Panc1 (cell line): ENCODE results near the gene RFC1. TPM values are rescaled to one million over a fixed set of nuclear protein-coding genes. Genes with fewer than 3 reads are reported as not detected.

Experiments
- ATAC-seq: fragments of 200-7000 bp; cut with Tn5 transposase; 2 replicates; pipeline ENCODE4 v1.9.1; 2020; ENCODE audit warnings: mild to moderate bottlenecking, moderate library complexity
- BruUV-seq: library from RNA; stranded (reverse); fragments of 400-500 nt; replicated peaks from 2 replicates; lab custom pipeline; 2021; lab: Mats Ljungman, UMichigan
- CTCF ChIA-PET: fragments of 300-600 bp; sonication (Branson Sonifier 250); formaldehyde crosslinking; loops from one replicate; lab custom pipeline; 2022; ENCODE audit warnings: antibody characterized with exemption; lab: Charles Lee
- POLR2A ChIA-PET: fragments of 300-600 bp; sonication (Branson Sonifier 250); formaldehyde crosslinking; loops from one replicate; lab custom pipeline; 2022; ENCODE audit warnings: antibody characterized with exemption; lab: Charles Lee
- DNase-seq: peaks from one replicate; pipeline ENCODE4 v3.0.0-alpha.2; 2010; ENCODE audit warnings: low read depth, low spot score
- H3K27ac ChIP-seq: 2 replicates; pipeline ENCODE4 v1.5.1; 2011; ENCODE audit warnings: mild to moderate bottlenecking, low read length, inconsistent platforms
- H3K27me3 ChIP-seq: fragments of 200-500 bp; sonication (Bioruptor generic); 2 replicates; pipeline ENCODE4 v1.6.0; 2014; ENCODE audit warnings: low read length, inconsistent platforms; ENCODE audit not compliant: control insufficient read depth, insufficient read depth
- H3K36me3 ChIP-seq: fragments of 200-500 bp; sonication (Bioruptor generic); 2 replicates; pipeline ENCODE4 v1.5.1; 2014; ENCODE audit warnings: inconsistent platforms, mild to moderate bottlenecking, low read length, moderate library complexity; ENCODE audit not compliant: control insufficient read depth, insufficient read depth
- H3K4me1 ChIP-seq: 2 replicates; pipeline ENCODE4 v1.5.1; 2011; ENCODE audit warnings: inconsistent platforms, mild to moderate bottlenecking, low read length, moderate library complexity; ENCODE audit not compliant: control insufficient read depth, insufficient read depth
- H3K4me3 ChIP-seq, 2 experiments: 2 replicates each; pipeline ENCODE4 v1.5.1; 2011 to 2012; ENCODE audit warnings: low read depth in 2 of 2, low read length in 2 of 2, mild to moderate bottlenecking in 2 of 2, inconsistent platforms in 1 of 2, moderate library complexity in 1 of 2
- H3K9me3 ChIP-seq: fragments of 200-500 bp; sonication (Bioruptor generic); 2 replicates; pipeline ENCODE4 v1.5.1; 2014; ENCODE audit warnings: low read depth, mild to moderate bottlenecking, inconsistent platforms, low read length, moderate library complexity; ENCODE audit not compliant: control insufficient read depth, insufficient read depth
- POLR2AphosphoS5 ChIP-seq: IDR thresholded peaks from 2 replicates; pipeline ENCODE4 v1.6.1; 2012; ENCODE audit warnings: mild to moderate bottlenecking, low read depth, low read length, moderate library complexity
- SIN3A ChIP-seq: IDR thresholded peaks from 2 replicates; pipeline ENCODE4 v1.6.1; 2012; ENCODE audit warnings: low read depth, mild to moderate bottlenecking, low read length, moderate library complexity, borderline replicate concordance; ENCODE audit not compliant: insufficient read depth
- TCF7L2 ChIP-seq: IDR thresholded peaks from 2 replicates; pipeline ENCODE4 v1.6.1; 2011; ENCODE audit warnings: mild to moderate bottlenecking, low read depth, low read length, inconsistent platforms
- in situ Hi-C: cut with HindIII; loops from 2 replicates; pipeline ENCODE4 v1.10.0; 2016; ENCODE audit warnings: low sequenced_read_pairs, low pct_unique_long_range_greater_than_20kb
- intact Hi-C: fragments of 100-400 bp; cut with micrococcal nuclease; formaldehyde crosslinking; loops from one replicate; pipeline ENCODE4 v1.10.0; 2022; ENCODE audit not compliant: unreplicated experiment
- total RNA-seq: library from RNA; stranded (reverse); gene quantifications from one replicate; pipeline ENCODE4 v1.2.1, GENCODE V29; 2021; ENCODE audit not compliant: unreplicated experiment
- TF ChIP-seq, protein P1 (sequence below), 2 experiments: IDR thresholded peaks; 2 replicates each; pipeline ENCODE4 v1.6.1; 2011 to 2012; ENCODE audit warnings: low read depth in 2 of 2, control low read depth in 1 of 2, low read length in 1 of 2, mild to moderate bottlenecking in 1 of 2, moderate library complexity in 1 of 2; ENCODE audit not compliant: insufficient read depth in 1 of 2
- TF ChIP-seq, protein P2 (sequence below): fragments of 450-650 bp; IDR thresholded peaks from 2 replicates; pipeline ENCODE4 v1.5.1; 2017; ENCODE audit warnings: mild to moderate bottlenecking

The RFC1 gene
- total RNA-seq, 1 experiment from 2014 or later, result 34.4 TPM

DNA sequence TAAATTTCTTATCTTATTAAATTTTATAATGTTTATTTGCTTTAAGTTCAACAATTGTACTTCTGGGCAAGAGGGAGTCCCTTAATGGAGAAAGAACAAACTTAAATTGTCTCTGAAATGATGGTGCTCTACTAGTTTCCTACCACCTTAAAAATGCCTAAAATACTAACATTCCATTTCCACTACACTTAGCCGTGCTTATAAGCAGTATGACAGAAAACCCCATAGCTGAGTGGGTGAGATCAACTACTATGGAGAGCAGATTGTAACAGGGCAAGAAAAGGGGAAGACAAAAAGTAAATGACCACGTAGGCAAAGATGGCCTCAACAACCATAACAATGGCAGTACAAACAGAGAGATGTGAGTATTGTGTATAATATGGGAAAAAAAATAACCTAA, 35.0 kb downstream of the RFC1 start:
- H3K4me3 ChIP-seq, result no peak overlapping the region
- in situ Hi-C loops (no loop called here), intact Hi-C loops (no loop called here)
- H3K27ac ChIP-seq, result no peak overlapping the region
- ATAC-seq (no peak), DNase-seq (no peak)
- no peaks in the 10 kb centered on the region for H3K27me3 ChIP-seq
- no TSS peak for BruUV-seq
- ChIA-PET POLR2A (no interaction called here), CTCF (no interaction called here)
- H3K4me1 ChIP-seq, result no peaks in the 10 kb centered on the region
- H3K36me3 ChIP-seq, result no peaks in the 10 kb centered on the region
- no peaks in the 10 kb centered on the region for H3K9me3 ChIP-seq
- no peak for TF ChIP-seq SIN3A
- TF ChIP-seq, protein P1, sequence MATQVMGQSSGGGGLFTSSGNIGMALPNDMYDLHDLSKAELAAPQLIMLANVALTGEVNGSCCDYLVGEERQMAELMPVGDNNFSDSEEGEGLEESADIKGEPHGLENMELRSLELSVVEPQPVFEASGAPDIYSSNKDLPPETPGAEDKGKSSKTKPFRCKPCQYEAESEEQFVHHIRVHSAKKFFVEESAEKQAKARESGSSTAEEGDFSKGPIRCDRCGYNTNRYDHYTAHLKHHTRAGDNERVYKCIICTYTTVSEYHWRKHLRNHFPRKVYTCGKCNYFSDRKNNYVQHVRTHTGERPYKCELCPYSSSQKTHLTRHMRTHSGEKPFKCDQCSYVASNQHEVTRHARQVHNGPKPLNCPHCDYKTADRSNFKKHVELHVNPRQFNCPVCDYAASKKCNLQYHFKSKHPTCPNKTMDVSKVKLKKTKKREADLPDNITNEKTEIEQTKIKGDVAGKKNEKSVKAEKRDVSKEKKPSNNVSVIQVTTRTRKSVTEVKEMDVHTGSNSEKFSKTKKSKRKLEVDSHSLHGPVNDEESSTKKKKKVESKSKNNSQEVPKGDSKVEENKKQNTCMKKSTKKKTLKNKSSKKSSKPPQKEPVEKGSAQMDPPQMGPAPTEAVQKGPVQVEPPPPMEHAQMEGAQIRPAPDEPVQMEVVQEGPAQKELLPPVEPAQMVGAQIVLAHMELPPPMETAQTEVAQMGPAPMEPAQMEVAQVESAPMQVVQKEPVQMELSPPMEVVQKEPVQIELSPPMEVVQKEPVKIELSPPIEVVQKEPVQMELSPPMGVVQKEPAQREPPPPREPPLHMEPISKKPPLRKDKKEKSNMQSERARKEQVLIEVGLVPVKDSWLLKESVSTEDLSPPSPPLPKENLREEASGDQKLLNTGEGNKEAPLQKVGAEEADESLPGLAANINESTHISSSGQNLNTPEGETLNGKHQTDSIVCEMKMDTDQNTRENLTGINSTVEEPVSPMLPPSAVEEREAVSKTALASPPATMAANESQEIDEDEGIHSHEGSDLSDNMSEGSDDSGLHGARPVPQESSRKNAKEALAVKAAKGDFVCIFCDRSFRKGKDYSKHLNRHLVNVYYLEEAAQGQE (IDR thresholded peaks at IDR 0.05; ENCODE audit: insufficient read depth in 1 of 2, low read depth in 2 of 2, low read length in 1 of 2), result no peak
- TF ChIP-seq TCF7L2, result no peak
- TF ChIP-seq, protein P2, sequence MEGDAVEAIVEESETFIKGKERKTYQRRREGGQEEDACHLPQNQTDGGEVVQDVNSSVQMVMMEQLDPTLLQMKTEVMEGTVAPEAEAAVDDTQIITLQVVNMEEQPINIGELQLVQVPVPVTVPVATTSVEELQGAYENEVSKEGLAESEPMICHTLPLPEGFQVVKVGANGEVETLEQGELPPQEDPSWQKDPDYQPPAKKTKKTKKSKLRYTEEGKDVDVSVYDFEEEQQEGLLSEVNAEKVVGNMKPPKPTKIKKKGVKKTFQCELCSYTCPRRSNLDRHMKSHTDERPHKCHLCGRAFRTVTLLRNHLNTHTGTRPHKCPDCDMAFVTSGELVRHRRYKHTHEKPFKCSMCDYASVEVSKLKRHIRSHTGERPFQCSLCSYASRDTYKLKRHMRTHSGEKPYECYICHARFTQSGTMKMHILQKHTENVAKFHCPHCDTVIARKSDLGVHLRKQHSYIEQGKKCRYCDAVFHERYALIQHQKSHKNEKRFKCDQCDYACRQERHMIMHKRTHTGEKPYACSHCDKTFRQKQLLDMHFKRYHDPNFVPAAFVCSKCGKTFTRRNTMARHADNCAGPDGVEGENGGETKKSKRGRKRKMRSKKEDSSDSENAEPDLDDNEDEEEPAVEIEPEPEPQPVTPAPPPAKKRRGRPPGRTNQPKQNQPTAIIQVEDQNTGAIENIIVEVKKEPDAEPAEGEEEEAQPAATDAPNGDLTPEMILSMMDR, result no peak

DNA sequence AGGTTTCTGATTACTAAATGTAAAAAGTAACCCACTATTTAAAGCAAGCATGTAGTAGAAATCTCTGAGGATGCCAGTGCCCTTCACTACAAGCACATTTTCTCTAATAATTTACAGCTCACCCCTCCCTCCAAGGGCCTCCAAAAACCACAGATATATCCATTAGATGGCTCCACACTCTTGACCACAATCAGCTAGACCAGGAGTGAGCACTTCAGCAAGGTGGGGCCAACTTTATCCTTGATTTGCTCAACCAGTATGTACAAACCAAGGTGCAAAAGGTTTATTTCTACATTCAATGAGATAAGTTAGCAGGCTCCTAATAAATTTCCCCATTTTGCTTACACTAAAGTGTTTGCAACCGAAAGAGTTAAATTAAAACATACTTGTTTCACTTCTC, 35.8 kb downstream of the RFC1 start:
- no peak overlapping the region for H3K27ac ChIP-seq
- ChIA-PET POLR2A (interaction anchor here (0.6 kb wide), 1 partner anchor 83 kb away, joined by 3 read pairs; no protein-coding TSS in a partner anchor), CTCF (no interaction called here)
- ATAC-seq (no peak), DNase-seq (no peak)
- H3K36me3 ChIP-seq, result no peaks in the 10 kb centered on the region
- in situ Hi-C loops (no loop called here), intact Hi-C loops (no loop called here)
- BruUV-seq, result no TSS peak
- H3K4me1 ChIP-seq, result no peaks in the 10 kb centered on the region
- TF ChIP-seq POLR2AphosphoS5 (no peak), TCF7L2 (no peak), SIN3A (no peak)
- TF ChIP-seq, protein P2, result no peak
- TF ChIP-seq, protein P1 (IDR thresholded peaks at IDR 0.05; ENCODE audit: insufficient read depth in 1 of 2, low read depth in 2 of 2, low read length in 1 of 2), result no peak
- H3K4me3 ChIP-seq, result no peak overlapping the region
- H3K9me3 ChIP-seq, result no peaks in the 10 kb centered on the region
- no peaks in the 10 kb centered on the region for H3K27me3 ChIP-seq
